HTR-8/SVneo (cell line): ENCODE results near the gene ANKRD1.
"Not testable (repeated sequence)": the region's sequence is repeated elsewhere in the genome, so short reads cannot be mapped to it uniquely, and the experiment has no call there.

Experiments
- DNase-seq: peaks from one replicate; pipeline ENCODE4 v3.0.0; 2011; ENCODE audit warnings: low spot score, mixed read lengths; ENCODE audit not compliant: insufficient read length
- FAIRE-seq: peaks from 2 replicates; lab custom pipeline; 2011; peaks lifted over from hg19 to GRCh38; lab: Jason Lieb, UNC

Gene ANKRD1

DNA sequence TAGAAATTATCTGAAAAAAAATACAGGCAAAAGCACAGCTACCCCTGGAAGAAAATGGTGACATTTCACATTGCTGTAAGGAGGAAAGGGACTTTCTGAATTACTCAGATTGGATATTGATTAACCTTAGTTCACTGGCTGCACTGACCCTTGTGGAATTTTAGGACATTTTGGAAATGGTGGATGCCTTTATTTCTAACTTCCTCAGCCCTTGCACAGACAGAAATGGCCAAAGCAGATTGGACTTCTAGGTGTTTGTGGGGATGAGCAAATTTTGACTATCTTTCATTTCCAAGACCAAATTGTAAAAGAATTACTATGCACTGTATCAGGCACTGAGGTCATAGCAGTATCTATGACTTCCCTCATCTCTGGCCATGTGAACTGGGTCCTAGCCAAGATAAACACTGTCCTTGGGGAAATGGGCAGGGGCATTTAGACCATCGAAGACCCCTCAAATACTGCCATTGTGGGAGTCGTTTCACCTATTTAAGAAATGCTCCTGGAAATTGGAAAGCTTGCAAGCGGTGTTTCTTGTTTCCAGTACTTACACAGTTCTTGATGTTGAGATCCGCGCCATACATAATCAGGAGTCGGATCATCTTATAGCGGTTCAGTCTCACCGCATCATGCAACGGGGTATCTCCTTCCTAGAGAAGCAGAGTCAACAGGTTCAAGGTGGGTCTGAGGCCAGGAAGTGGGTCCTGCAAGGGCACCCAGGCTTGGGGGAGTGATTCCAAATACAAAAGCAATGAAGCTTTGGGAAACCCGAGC is 5.7 kb downstream of the ANKRD1 start:
- no peak for FAIRE-seq
- DNase-seq = no peak

DNA sequence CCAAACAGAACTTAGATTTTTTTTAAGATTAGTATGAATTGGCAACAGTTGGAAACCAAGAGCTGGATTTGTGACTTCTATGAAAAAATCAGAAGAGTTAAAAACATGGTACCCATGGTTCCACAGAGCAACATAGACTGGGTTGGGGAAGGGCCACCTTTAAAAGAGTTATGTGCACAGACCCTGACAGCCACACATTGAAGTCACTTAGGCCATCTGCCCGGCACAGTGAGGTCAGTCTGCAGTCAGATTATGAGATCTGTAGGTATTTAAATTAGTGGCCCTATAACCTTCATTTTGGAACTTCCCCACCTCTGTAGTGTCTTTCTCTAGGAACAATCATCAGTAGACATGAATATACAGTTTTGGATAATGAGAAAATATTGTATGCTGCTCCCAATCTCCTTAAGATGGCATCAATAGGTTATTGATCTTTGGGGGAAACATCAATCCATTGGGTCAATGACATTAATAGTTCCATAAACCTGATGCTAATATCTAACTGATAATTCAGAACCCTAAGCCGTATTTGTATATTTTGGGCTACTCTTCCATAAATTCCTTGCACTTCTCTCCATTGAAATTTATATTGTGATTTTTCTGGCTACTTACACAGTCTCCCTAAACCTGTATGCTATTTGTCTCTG is 7.0 kb downstream of the ANKRD1 start:
- DNase-seq (no peak), FAIRE-seq (no peak)

DNA sequence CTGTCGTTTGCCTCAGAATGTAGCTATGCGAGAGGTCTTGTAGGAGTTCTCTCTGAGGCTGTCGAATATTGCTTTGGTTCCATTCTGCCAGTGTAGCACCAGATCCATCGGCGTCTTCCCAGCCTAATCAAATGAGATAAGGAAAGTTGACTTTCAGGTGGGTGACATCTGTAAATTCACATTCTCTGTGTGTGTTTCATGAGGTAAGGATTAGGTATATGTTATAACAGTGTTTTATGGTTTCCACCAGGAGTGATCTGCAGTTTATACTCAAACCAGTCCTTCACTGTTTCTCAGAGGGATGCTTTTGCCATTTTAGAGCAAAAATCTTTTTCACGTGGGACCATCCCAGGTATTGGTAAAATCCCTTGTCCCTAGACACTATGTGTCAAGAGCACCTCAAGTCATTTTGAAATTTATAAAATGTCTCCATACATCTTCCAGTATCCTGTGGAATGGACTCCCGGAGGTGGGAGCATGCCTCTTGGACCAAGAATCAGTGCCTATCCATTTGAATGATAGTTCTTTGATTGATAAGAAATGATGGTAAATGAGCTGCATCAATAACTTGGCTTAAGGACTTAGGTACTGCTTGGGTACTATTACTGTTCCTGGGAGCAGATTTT is 7.9 kb downstream of the ANKRD1 start:
- FAIRE-seq = no peak
- no peak for DNase-seq

DNA sequence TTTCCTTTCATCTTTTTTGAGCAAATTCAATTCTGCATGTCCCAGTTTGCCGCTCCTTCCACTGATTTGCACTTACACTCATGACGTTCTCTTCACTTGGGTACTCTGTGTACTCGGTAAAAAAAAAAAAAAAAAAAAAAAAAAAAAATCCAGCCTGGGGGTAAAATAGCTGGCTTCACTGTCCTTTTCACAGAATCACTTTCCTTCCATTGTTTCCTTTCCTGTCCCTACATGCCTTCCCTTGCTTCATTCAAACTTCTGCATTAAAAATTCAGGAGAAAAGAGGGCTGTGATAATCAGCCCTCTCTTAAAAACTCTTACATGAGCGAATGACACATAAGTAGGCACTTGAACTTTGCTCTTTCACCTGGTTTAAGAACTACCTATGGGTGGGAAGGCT is 8.7 kb downstream of the ANKRD1 start:
- no peak for DNase-seq

DNA sequence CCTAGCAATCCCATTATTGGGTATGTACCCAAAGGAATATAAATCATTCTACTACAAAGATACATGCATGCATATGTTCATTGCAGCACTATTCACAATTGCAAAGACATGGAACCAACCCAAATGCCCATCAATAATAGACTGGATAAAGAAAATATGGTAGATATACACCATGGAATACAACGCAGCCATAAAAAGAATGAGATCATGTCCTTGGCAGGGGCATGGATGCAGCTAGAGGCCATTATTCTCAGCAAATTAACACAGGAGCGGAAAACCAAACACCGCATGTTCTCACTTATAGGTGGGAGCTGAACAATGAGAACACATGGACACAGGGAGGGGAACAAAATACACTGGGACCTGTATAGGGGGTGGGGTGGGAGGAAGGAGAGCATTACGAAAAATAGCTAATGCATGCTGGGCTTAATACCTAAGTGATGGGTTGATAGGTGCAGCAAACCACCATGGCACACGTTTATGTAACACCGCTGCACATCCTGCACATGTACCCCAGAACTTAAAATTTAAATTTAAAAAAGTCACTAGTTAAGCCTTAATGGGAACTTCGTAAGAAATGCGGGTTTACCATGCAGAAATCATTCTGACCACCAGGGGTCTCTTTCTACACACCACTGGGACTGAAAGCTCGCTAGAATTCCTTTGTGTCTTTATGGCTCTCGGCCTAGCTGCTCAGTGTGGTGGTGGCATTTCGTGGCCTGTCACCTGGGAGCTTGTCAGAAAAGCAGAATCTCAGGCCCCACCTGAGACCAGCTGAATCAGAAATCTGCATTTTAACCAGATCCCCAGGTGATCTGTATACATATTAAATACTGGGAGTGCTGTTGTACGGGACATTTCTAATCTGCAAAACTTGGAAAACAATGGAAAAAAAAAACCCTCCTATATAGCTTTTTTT is 9.5 kb downstream of the ANKRD1 start:
- FAIRE-seq (no peak), DNase-seq (peak; percentile 54)

More for the DNA sequence above, 8.7 kb downstream of the ANKRD1 start:
- FAIRE-seq = no peak

DNA sequence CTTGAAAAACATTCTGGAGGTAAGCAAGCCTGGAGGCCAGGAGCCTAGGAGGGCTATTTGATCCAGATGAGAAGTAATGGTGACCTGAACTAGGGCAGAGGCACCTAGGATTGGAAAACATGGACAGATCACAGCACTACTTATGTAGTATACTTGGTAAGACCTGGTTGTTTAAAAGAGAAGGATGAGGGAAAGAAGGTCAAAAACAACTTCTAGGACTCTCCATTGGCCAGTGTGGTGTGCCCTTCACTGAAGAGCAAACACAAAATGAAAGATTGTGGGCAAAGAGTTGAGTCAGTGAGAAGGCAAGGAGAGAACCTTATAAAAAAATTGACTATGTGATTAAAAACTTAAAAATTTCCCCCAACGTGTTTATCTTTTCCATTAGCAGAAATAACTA is 14.3 kb downstream of the ANKRD1 start:
- no peak for FAIRE-seq

DNA sequence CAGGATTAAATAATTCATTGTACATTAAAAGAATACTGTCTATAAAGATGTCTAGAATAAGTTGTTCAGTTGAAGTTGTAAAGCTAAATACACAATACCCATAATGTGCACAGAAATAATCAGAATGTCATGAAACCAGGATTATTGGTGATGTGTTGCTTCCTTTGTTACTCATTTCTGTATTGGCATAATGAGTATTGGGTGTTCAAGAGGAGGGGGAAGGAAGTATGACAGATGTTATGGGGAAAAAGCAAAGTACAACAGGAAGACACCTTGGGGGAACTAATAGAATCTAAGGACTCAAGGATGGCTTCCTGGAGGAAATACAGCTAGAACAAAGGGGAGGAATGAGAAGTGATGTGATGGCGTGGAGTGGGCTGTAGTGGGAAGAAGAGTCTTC is 15.0 kb downstream of the ANKRD1 start:
- DNase-seq = no peak
- no peak for FAIRE-seq

More for the DNA sequence above, 14.3 kb downstream of the ANKRD1 start:
- no peak for DNase-seq

DNA sequence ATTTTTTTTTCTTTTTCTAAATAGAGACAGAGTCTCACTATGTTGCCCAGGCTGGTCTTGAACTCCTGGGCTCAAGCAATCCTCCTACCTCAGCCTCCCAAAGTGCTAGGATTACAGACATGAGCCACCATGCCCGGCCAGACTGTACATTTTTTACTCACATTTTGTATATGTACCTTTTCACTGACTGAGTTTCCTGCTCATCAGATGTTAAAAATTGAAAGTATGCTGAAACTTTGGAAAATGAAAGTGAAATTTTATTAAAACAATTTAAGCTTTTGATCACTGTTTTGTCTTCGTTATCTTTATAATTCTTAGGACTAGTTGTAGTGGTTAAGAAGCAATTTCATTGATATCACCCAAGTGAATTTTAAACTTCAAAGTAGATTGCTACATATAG is 24.0 kb downstream of the ANKRD1 start:
- DNase-seq, FAIRE-seq: not testable (repeated sequence)

DNA sequence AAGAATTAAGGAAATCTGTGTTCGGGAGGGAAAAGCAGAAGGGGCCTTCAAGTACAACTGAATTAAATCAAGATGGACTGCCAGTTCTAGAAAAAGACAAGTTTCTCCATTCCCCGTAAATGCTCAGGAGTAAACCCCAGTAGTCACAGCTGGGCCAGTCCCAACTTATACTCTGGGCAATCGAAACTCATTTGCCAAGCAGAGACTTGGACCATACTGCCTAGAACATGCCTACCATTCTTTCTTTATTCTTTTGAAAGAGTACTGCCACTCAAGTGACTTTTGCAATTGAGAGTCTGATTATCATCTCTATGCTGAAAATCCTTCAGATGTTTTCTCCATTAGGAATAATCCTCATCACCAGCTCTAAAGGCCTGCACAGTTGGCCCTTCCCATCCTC is 27.7 kb downstream of the ANKRD1 start:
- DNase-seq = no peak
- no peak for FAIRE-seq

DNA sequence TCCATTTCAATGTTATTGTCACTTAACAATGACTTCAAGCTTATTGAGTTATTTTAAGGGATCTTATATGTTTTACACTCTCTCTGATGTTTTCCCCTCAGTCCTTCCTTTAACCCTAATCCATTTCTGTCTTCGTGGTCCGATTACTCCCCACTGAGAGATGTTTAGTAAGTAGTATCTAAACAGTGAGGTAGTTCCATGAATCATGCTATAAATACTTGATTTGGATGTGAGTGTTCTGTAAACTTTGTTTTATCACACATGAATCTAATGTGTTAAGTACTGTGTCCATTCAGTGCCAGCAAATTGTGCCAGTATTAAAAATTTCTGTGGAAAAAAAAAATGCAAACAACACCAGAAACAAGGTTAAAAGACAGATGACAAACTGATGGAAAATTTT is 30.5 kb downstream of the ANKRD1 start:
- FAIRE-seq (no peak), DNase-seq (no peak)

DNA sequence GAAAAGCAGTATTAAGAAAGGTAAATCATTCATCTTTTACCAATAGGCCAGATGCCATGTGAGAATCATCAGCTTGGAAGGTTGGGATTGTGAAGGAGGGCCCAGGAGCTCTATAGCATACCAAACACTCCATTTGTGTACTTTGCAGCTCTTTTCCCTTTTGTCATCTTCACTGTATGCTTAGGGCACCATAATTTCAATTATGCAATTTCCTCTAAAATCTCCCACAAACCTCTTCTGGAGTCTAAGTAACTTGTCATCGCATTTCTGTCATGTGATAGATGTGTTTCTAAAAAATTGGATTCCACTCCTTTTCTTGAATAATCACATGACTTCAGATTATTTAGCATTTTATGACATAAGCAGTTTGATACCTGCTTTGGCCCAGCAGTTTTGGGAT is 31.3 kb downstream of the ANKRD1 start:
- DNase-seq (no peak), FAIRE-seq (no peak)

DNA sequence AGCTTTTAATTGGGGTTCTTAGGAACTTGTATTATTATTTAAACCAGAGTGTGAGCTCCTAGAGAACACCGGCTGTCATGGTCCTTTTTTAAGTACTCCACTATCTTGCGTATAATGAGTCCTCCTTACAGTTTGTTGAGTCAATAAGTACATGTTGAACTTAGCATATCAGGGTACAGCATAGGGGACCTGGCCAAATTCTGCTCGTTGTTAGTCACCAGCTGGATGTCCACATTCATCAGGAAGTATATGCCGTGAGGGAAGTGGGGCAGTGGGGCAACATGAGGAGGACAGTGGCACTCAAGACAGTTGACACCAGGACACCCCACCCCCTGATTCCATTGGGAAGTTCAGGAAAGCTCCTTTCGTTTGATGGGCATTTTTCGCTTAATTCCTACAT is 32.5 kb downstream of the ANKRD1 start:
- no peak for DNase-seq
- no peak for FAIRE-seq

DNA sequence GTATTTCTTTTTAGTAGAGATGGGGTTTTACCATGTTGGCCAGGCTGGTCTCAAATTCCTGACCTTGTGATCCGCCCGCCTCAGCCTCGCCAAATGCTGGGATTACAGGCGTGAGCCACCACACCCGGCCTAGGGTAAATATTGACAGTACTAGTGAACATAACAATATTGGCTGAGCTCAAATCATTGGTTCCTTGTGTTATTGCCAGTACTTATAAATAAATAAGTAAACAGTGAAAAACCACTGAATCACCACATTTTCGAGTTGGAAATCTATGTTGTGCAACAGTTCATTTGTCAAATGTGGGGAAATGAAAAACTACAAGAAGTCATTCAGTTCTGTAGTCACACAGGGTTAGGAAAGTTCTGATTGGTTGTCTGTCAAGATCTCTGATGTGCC is 33.3 kb downstream of the ANKRD1 start:
- FAIRE-seq = no peak
- no peak for DNase-seq

DNA sequence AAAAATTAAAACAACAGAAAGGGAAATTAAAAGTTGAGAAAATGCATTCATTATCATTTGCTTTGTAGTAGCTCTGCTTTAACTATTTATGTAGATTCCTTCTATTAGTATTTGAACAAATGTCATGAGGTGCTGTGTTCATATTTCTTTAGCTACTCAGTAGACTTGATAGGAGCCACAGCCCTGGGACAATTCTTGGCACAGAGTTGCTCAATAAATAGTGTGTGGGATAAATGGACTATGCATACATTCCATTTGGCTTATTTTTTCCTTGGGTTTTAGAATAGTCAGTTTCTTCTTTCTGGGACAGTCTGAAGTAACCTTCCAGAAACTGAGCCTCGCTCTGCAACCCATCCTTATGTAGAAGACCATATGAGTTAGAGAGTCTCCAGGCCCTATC is 35.7 kb downstream of the ANKRD1 start:
- FAIRE-seq = no peak
- no peak for DNase-seq

DNA sequence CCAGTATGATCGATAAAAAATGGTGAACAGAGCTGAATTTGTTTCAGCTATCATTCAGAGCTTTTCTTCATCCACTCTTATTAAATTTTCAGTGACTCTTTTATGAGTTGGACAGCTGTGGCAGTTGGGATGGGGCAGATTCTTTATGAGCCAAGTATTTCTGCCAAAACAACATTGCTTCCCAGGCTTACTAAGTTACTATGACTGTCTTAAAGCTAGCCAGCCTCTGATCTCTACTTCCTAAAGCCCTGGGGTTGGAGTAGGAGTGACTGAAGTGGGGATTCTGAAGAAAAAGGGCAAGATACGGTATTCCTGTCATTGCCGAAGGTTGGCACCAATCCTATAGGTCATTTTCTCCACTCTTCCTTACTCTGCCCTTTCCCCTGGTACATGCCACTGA is 36.5 kb downstream of the ANKRD1 start:
- FAIRE-seq = no peak
- DNase-seq = no peak

DNA sequence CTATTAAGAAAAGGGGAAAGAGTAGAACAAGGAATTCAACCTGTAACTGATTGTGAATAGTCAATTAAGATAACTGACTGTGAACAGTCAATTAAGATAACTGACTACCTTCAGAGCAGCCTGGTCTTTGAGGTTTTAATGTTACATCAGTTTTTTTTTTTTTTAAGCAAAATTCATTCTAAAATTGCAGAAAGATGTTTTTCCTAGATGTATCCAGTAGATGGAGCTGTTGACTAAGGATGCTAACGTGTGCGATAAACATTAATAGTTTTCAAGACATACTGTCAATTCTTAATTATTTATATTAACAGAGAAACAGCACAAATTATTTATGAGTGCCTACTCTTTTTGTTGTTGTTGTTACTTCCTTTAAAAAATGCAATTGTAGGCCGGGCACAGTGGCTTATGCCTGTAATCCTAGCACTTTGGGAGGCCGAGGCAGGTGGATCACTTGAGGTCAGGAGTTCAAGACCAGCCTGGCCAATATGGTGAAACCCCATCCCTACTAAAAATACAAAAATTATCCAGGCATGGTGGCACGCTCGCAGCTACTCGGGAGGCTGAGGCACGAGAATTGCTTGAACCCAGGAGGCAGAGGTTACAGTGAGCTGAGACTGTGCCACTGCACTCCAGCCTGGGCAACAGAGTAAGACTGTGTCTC is 40.7 kb downstream of the ANKRD1 start:
- not testable (repeated sequence) for DNase-seq, FAIRE-seq

DNA sequence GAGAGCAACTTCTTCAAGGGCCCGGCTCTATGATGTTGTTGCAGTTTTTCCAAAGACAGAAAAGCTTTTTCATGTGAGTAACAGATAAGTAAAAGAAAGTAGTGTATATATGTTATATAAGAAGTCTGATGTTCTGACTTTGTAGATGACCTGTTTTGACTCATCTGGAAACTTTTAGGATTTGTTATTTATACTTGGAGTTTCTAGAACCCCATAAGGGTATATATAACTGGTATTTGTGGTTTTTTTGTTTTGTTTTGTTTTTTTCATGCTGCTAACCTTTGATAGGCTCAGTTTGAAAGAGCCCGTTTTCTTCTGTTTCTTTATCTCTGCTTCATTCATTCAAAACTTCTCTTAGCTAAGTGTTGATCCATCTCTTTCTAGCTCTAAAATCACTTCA is 41.8 kb downstream of the ANKRD1 start:
- no peak for FAIRE-seq

DNA sequence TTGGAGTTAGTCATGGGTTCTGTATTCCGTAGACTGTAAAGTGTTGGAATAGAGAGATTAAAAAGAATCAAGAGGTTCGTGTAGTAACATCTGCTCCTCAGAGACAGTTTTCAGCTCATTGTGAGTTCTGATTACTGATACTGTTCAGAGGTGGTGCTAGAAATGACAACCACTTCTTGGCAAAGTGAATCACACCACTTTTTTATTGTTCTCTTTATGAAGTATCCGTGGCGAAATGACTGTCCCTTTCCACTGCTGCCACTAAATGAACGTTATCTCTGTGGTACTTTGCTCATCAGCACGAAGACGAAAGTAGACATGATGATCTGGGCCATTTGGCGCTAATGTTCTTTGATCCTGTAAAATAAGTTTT is 48.3 kb downstream of the ANKRD1 start:
- DNase-seq (no peak), FAIRE-seq (peak; percentile 20)

More for the DNA sequence above, 41.8 kb downstream of the ANKRD1 start:
- DNase-seq = no peak

DNA sequence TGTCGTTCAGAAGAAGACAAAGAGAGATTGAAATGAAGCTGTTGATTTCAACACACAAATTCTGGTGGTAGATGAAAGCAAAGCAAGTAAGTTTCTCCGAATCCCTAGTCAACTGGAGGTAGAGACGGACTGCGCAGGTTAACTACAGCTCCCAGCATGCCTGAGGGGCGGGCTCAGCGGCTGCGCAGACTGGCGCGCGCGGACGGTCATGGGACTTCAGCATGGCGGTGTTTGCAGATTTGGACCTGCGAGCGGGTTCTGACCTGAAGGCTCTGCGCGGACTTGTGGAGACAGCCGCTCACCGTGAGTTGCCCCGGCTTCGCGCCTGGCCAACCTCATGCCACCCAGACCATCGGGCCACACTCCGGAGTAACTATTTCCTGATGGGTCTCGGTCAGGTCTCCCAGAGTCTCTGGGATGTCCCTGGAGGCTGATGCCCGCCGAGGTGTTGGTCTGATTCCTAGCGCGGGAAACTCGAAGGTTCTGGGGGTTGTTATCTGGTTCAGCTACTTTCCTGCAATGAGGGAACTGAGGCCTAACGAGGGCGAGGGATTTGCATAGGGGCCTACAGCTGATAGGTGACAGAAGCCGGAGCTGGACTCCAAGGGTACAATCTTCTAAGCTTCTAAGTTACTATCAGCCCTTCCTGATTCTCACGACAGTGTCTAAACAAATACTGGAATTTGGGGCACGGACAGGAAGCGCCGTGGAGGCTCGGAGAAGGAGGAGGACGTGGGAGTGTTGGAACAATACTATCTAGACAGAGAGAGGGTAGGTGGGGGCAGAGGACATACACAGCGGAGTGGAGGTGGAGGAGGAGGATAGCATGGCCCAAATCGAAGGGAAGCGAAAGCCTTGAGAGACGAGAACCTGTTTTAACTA is 48.9 kb downstream of the ANKRD1 start, which contains the start of gene RPP30:
TSS of gene RPP30 (plus strand) at position 209 of the 882 bp plus-strand sequence. CDS start at position 222, 13 bp downstream.
- DNase-seq (peak; percentile 80), FAIRE-seq (peak; percentile 97)
